ENCODE data around the gene OR6K3.

- TF ChIP-seq POLR2A (IDR thresholded peaks at IDR 0.05; ENCODE audit: low read length) = no peak
- no peak for TF ChIP-seq GATA1 (IDR thresholded peaks at IDR 0.05; ENCODE audit: low read depth, low read length)
Observed at GRCh38 chr1:158706096-158706495, 14.4 kb downstream of the OR6K3 start.
